Trophoblast cell (in vitro differentiated cells and primary cell): ENCODE measurements around the gene CCDC197.

Source experiments
- DNase-seq, 2 donors: peaks; one replicate each; pipeline ENCODE4 v3.0.0-alpha.2; 2016
- H2AFZ ChIP-seq: 2 replicates; pipeline ENCODE4 v1.6.1; 2013; ENCODE audit warnings: low read length, moderate library complexity, mild to moderate bottlenecking; ENCODE audit not compliant: insufficient read depth, poor library complexity
- H2AK5ac ChIP-seq: 2 replicates; pipeline ENCODE4 v1.6.1; 2013; ENCODE audit warnings: mild to moderate bottlenecking, low read length
- H2BK120ac ChIP-seq: 2 replicates; pipeline ENCODE4 v1.6.1; 2013; ENCODE audit warnings: low read length, mild to moderate bottlenecking, moderate library complexity; ENCODE audit not compliant: insufficient read depth, poor library complexity
- H2BK12ac ChIP-seq: 2 replicates; pipeline ENCODE4 v1.6.1; 2013; ENCODE audit warnings: mild to moderate bottlenecking, low read length, moderate library complexity
- H2BK5ac ChIP-seq: 2 replicates; pipeline ENCODE4 v1.6.1; 2013; ENCODE audit warnings: low read length, low read depth, moderate library complexity, mild to moderate bottlenecking; ENCODE audit not compliant: poor library complexity
- H3K14ac ChIP-seq: 2 replicates; pipeline ENCODE4 v1.6.1; 2013; ENCODE audit warnings: mild to moderate bottlenecking, low read length
- H3K18ac ChIP-seq: 2 replicates; pipeline ENCODE4 v1.6.1; 2013; ENCODE audit warnings: mild to moderate bottlenecking, low read length
- H3K23ac ChIP-seq: 2 replicates; pipeline ENCODE4 v1.6.1; 2013; ENCODE audit warnings: low read length
- H3K27ac ChIP-seq: 2 replicates; pipeline ENCODE4 v1.5.1; 2013; ENCODE audit warnings: low read depth, mild to moderate bottlenecking, inconsistent platforms, low read length, moderate library complexity
- H3K27me3 ChIP-seq: 2 replicates; pipeline ENCODE4 v1.6.1; 2013; ENCODE audit warnings: inconsistent platforms, mild to moderate bottlenecking, low read length, moderate library complexity; ENCODE audit not compliant: insufficient read depth
- H3K36me3 ChIP-seq, 2 experiments: 1 replicate in 1 of 2; 2 replicates in 1 of 2; pipeline ENCODE4 v1.6.1; 2013; ENCODE audit warnings: low read length in 2 of 2, mild to moderate bottlenecking in 2 of 2, moderate library complexity in 1 of 2; ENCODE audit not compliant: insufficient read depth in 2 of 2, control insufficient read depth in 1 of 2
- H3K4ac ChIP-seq: 2 replicates; pipeline ENCODE4 v1.6.1; 2013; ENCODE audit warnings: low read depth, mild to moderate bottlenecking, low read length, moderate library complexity
- H3K4me1 ChIP-seq, 2 experiments: 1 replicate in 1 of 2; 2 replicates in 1 of 2; pipeline ENCODE4 v1.6.1; 2013; ENCODE audit warnings: low read length in 2 of 2, mild to moderate bottlenecking in 2 of 2, moderate library complexity in 1 of 2; ENCODE audit not compliant: insufficient read depth in 2 of 2, control insufficient read depth in 1 of 2
- H3K4me2 ChIP-seq: 2 replicates; pipeline ENCODE4 v1.6.1; 2013; ENCODE audit warnings: inconsistent platforms, mild to moderate bottlenecking, low read length, moderate library complexity
- H3K4me3 ChIP-seq: 2 replicates; pipeline ENCODE4 v1.5.1; 2013; ENCODE audit warnings: mild to moderate bottlenecking, low read depth, low read length, inconsistent platforms
- H3K79me1 ChIP-seq: one replicate; pipeline ENCODE4 v1.6.1; 2013; ENCODE audit warnings: low read length
- H3K79me2 ChIP-seq: 2 replicates; pipeline ENCODE4 v1.6.1; 2013; ENCODE audit warnings: low read length, mild to moderate bottlenecking; ENCODE audit not compliant: control insufficient read depth, insufficient read depth, poor library complexity
- H3K9ac ChIP-seq: 2 replicates; pipeline ENCODE4 v1.6.1; 2013; ENCODE audit warnings: mild to moderate bottlenecking, low read length
- H3K9me3 ChIP-seq: 2 replicates; pipeline ENCODE4 v1.6.1; 2013; ENCODE audit warnings: low read depth, mild to moderate bottlenecking, control low read depth, inconsistent platforms, low read length; ENCODE audit not compliant: insufficient read depth
- H4K12ac ChIP-seq: 2 replicates; pipeline ENCODE4 v1.6.1; 2013; ENCODE audit warnings: low read depth, mild to moderate bottlenecking, low read length, moderate library complexity
- H4K8ac ChIP-seq: 2 replicates; pipeline ENCODE4 v1.6.1; 2013; ENCODE audit warnings: low read depth, mild to moderate bottlenecking, low read length, moderate library complexity
- H4K91ac ChIP-seq: one replicate; pipeline ENCODE4 v1.6.1; 2013; ENCODE audit warnings: low read depth, mild to moderate bottlenecking, low read length, moderate library complexity
- WGBS: extraction: QIAGEN DNeasy Blood & Tissue Kit; methylation state at CpG from one replicate; pipeline ENCODE4 v1.1.7; 2013; ENCODE audit warnings: missing lambda C conversion rate; ENCODE audit not compliant: insufficient read length, insufficient coverage; ENCODE audit errors: extremely low coverage; 5-methylcytosine and 5-hydroxymethylcytosine counted together

The CCDC197 gene

GRCh38 chr14:94018308-94018707 lies 21.2 kb downstream of the CCDC197 start:
- no peak overlapping the region for H4K12ac ChIP-seq
- H2BK5ac ChIP-seq = peak overlapping the region; percentile 18
- H3K4ac ChIP-seq = no peak overlapping the region
- no peak overlapping the region for H2AFZ ChIP-seq
- no peak overlapping the region for H3K4me2 ChIP-seq
- peak; percentile 22 to 25 for DNase-seq
- H3K9ac ChIP-seq = no peak overlapping the region
- H4K8ac ChIP-seq = no peak overlapping the region
- H4K91ac ChIP-seq = peak overlapping the region; percentile 72
- H3K79me1 ChIP-seq = peaks cover 4% of the 10 kb centered on the region
- no peak overlapping the region for H3K14ac ChIP-seq
- peak overlapping the region; percentile 40 for H2BK12ac ChIP-seq
- no peak overlapping the region for H3K27ac ChIP-seq
- no peaks in the 10 kb centered on the region for H3K27me3 ChIP-seq
- H2BK120ac ChIP-seq = peak overlapping the region; percentile 28
- H3K4me3 ChIP-seq = no peak overlapping the region
- H3K79me2 ChIP-seq = no peaks in the 10 kb centered on the region
- peaks cover 2% of the 10 kb centered on the region for H3K9me3 ChIP-seq
- H3K23ac ChIP-seq = no peak overlapping the region
- H2AK5ac ChIP-seq = no peak overlapping the region
- no peak overlapping the region for H3K18ac ChIP-seq
- H3K36me3 ChIP-seq = no peaks in the 10 kb centered on the region
- WGBS = no CpG with 5 or more reads among the region's 8 CpGs
- H3K4me1 ChIP-seq = peaks cover 0 to 7% of the 10 kb centered on the region in 2 experiments

DNA sequence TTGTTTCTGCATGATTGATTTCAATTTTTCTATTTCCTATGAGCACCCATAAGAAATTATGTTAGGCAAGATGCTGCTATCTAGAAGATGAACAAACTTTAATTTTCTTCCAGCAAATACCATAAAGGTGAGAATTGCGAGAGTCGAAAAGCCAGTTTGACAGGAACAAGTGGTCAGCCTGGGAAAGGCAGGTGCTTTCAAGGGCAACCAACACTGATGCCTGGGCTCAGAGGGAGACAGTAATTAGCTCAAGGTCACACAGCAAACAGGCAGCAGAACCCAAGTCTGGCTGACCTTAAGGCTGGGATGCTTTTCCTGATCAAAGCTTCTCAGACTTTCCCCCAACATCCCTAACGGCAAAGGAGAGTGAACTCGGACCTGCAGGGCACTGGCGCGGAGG lies 22.2 kb downstream of the CCDC197 start:
- Histone ChIP-seq H2BK120ac (no peak overlapping the region), H2AK5ac (no peak overlapping the region), H4K91ac (no peak overlapping the region), H3K36me3 (no peaks in the 10 kb centered on the region), H2AFZ (no peak overlapping the region), H2BK12ac (no peak overlapping the region), H4K12ac (no peak overlapping the region), H3K27ac (no peak overlapping the region), H2BK5ac (no peak overlapping the region), H3K18ac (no peak overlapping the region), H3K14ac (no peak overlapping the region), H4K8ac (no peak overlapping the region), H3K4me2 (no peak overlapping the region), H3K4me1 (peaks cover 0 to 7% of the 10 kb centered on the region in 2 experiments), H3K79me1 (peaks cover 4% of the 10 kb centered on the region), H3K9me3 (peaks cover 2% of the 10 kb centered on the region), H3K23ac (no peak overlapping the region), H3K4me3 (no peak overlapping the region), H3K9ac (no peak overlapping the region), H3K79me2 (no peaks in the 10 kb centered on the region), H3K27me3 (no peaks in the 10 kb centered on the region), H3K4ac (no peak overlapping the region)
- DNase-seq = peak; percentile 84 to 86
- WGBS = no CpG with 5 or more reads among the region's 6 CpGs

- Histone ChIP-seq H3K79me1 (peaks cover 4% of the 10 kb centered on the region), H3K23ac (no peak overlapping the region), H3K79me2 (no peaks in the 10 kb centered on the region), H3K9me3 (peaks cover 2% of the 10 kb centered on the region), H4K91ac (peak overlapping the region; percentile 20), H3K9ac (no peak overlapping the region), H4K8ac (no peak overlapping the region), H2BK5ac (peak overlapping the region; percentile 16), H2BK12ac (no peak overlapping the region), H3K4me1 (peaks cover 0 to 7% of the 10 kb centered on the region in 2 experiments), H2BK120ac (peak overlapping the region; percentile 8), H3K4ac (no peak overlapping the region), H3K4me3 (no peak overlapping the region), H3K4me2 (no peak overlapping the region), H3K27ac (no peak overlapping the region), H3K27me3 (no peaks in the 10 kb centered on the region), H3K18ac (no peak overlapping the region), H2AFZ (no peak overlapping the region), H3K36me3 (no peaks in the 10 kb centered on the region), H4K12ac (no peak overlapping the region), H3K14ac (no peak overlapping the region), H2AK5ac (no peak overlapping the region)
- DNase-seq = no peak
- WGBS = no CpG with 5 or more reads among the region's 4 CpGs
Observed at GRCh38 chr14:94020267-94020666, 23.2 kb downstream of the CCDC197 start.

GRCh38 chr14:94021001-94021400 lies 23.9 kb downstream of the CCDC197 start:
- no peak overlapping the region for H3K23ac ChIP-seq
- H3K27ac ChIP-seq = no peak overlapping the region
- no peak overlapping the region for H2BK5ac ChIP-seq

More at GRCh38 chr14:94021001-94021400, 23.9 kb downstream of the CCDC197 start:
- Histone ChIP-seq H3K4ac (no peak overlapping the region), H2BK12ac (no peak overlapping the region), H3K14ac (no peak overlapping the region), H4K91ac (no peak overlapping the region), H3K4me1 (peaks cover 0 to 7% of the 10 kb centered on the region in 2 experiments), H3K9ac (no peak overlapping the region), H3K27me3 (no peaks in the 10 kb centered on the region), H4K12ac (no peak overlapping the region), H3K79me2 (no peaks in the 10 kb centered on the region), H2BK120ac (peak overlapping the region; percentile 41), H3K9me3 (peaks cover 2% of the 10 kb centered on the region), H3K36me3 (no peaks in the 10 kb centered on the region), H3K79me1 (peaks cover 4% of the 10 kb centered on the region), H2AFZ (no peak overlapping the region), H2AK5ac (no peak overlapping the region), H3K18ac (no peak overlapping the region), H4K8ac (no peak overlapping the region), H3K4me3 (no peak overlapping the region), H3K4me2 (no peak overlapping the region)
- DNase-seq = no peak
- WGBS = no CpG with 5 or more reads among the region's 2 CpGs
